Measurements from ENCODE around the gene MZT1.

- TF ChIP-seq HMG20B (CRISPR knock-in tag; IDR thresholded peaks at IDR 0.05) = no peak
- no peak for TF ChIP-seq CTCF (IDR thresholded peaks at IDR 0.05 in 2 of 3, conservative IDR thresholded peaks at IDR 0.05 in 1 of 3; ENCODE audit: insufficient read depth in 2 of 3, low read depth in 1 of 3, low read length in 3 of 3)
- TF ChIP-seq YY1 (IDR thresholded peaks at IDR 0.05; ENCODE audit: borderline replicate concordance in 1 of 3, control insufficient read depth in 1 of 3, extremely low read depth in 1 of 3, insufficient read depth in 3 of 3, insufficient read length in 1 of 3, insufficient replicate concordance in 2 of 3, low read depth in 1 of 3, low read length in 2 of 3) = no peak
- no peak for TF ChIP-seq NR3C1 (CRISPR knock-in tag; IDR thresholded peaks at IDR 0.05)
- TF ChIP-seq FOS (IDR thresholded peaks at IDR 0.05; ENCODE audit: extremely low read depth, insufficient read length) = no peak
- TF ChIP-seq SMAD4 (CRISPR knock-in tag; conservative IDR thresholded peaks at IDR 0.05) = no peak
- TF ChIP-seq FOXM1 (IDR thresholded peaks at IDR 0.05; ENCODE audit: low read depth) = no peak
- TF ChIP-seq FOXM1 (CRISPR knock-in tag; IDR thresholded peaks at IDR 0.05; ENCODE audit: low read depth) = no peak
- TF ChIP-seq CBX8 (IDR thresholded peaks at IDR 0.05; ENCODE audit: borderline replicate concordance, extremely low read depth, low read depth, low read length, poor library complexity, severe bottlenecking) = no peak
Observed at GRCh38 chr13:72692884-72693514, 34.4 kb downstream of the MZT1 start.
